IMR-90 (cell line): ENCODE measurements around the gene BCLAF1. TPM values are rescaled to one million over a fixed set of nuclear protein-coding genes. Genes with fewer than 3 reads are reported as not detected.

Source experiments
- ATAC-seq: fragments of 200-7000 bp; cut with Tn5 transposase; 2 replicates; pipeline ENCODE4 v1.9.1; 2020; ENCODE audit warnings: low read depth, mild to moderate bottlenecking, moderate library complexity
- BruUV-seq: library from RNA; stranded (reverse); fragments of 400-500 nt; replicated peaks from 2 replicates; lab custom pipeline; 2021; lab: Mats Ljungman, UMichigan
- CTCF ChIA-PET: fragments of 300-600 bp; formaldehyde crosslinking; extraction: SDS; loops from one replicate; lab custom pipeline; 2021; ENCODE audit warnings: antibody characterized with exemption; lab: Yijun Ruan, JAX
- POLR2A ChIA-PET: fragments of 300-600 bp; sonication (Branson Sonifier 250); formaldehyde crosslinking; loops from one replicate; lab custom pipeline; 2022; ENCODE audit warnings: antibody characterized with exemption; ENCODE audit not compliant: unreplicated experiment; lab: Charles Lee
- DNase-seq: peaks from one replicate; pipeline ENCODE4 v3.0.0; 2013
- H2AFZ ChIP-seq: replicated peaks from 2 replicates; pipeline ENCODE3; 2013; ENCODE audit warnings: low read length, mild to moderate bottlenecking; ENCODE audit not compliant: poor library complexity
- H2AK5ac ChIP-seq: 2 replicates; pipeline ENCODE4 v1.6.1; 2013; ENCODE audit warnings: low read depth, low read length, inconsistent platforms
- H2AK9ac ChIP-seq: replicated peaks from 2 replicates; pipeline ENCODE3; 2013; ENCODE audit warnings: mild to moderate bottlenecking, low read depth, low read length, moderate library complexity; ENCODE audit not compliant: poor library complexity
- H2BK120ac ChIP-seq: 2 replicates; pipeline ENCODE4 v1.6.1; 2013; ENCODE audit warnings: low read depth, low read length, inconsistent platforms
- H2BK15ac ChIP-seq: 3 replicates; pipeline ENCODE4 v1.6.1; 2013; ENCODE audit warnings: low read depth, low read length, inconsistent platforms
- H2BK20ac ChIP-seq: 2 replicates; pipeline ENCODE4 v1.6.1; 2013; ENCODE audit warnings: low read depth, mild to moderate bottlenecking, inconsistent platforms, low read length, moderate library complexity
- H2BK5ac ChIP-seq: 2 replicates; pipeline ENCODE4 v1.6.1; 2013; ENCODE audit warnings: mild to moderate bottlenecking, low read depth, low read length, inconsistent platforms; ENCODE audit not compliant: poor library complexity, severe bottlenecking
- H3K14ac ChIP-seq: replicated peaks from 2 replicates; pipeline ENCODE4 v1.6.1; 2013; ENCODE audit warnings: low read depth, low read length, inconsistent platforms
- H3K18ac ChIP-seq: 2 replicates; pipeline ENCODE4 v1.6.1; 2013; ENCODE audit warnings: low read depth, low read length, control low read depth
- H3K23ac ChIP-seq: 2 replicates; pipeline ENCODE4 v1.6.1; 2013; ENCODE audit warnings: low read depth, low read length, inconsistent platforms
- H3K27ac ChIP-seq: 2 replicates; pipeline ENCODE4 v1.5.1; 2013; ENCODE audit warnings: mild to moderate bottlenecking, control low read depth, low read length; ENCODE audit not compliant: insufficient read depth
- H3K27me3 ChIP-seq: 2 replicates; pipeline ENCODE4 v1.6.1; 2013; ENCODE audit warnings: low read length; ENCODE audit not compliant: control insufficient read depth, insufficient read depth
- H3K36me3 ChIP-seq: 2 replicates; pipeline ENCODE4 v1.6.1; 2013; ENCODE audit warnings: low read length, mixed read lengths; ENCODE audit not compliant: control insufficient read depth, insufficient read depth
- H3K4ac ChIP-seq: 2 replicates; pipeline ENCODE4 v1.6.1; 2013; ENCODE audit warnings: low read depth, low read length, inconsistent platforms
- H3K4me1 ChIP-seq: 2 replicates; pipeline ENCODE4 v1.6.1; 2013; ENCODE audit warnings: low read length, mixed read lengths; ENCODE audit not compliant: control insufficient read depth, insufficient read depth
- H3K4me2 ChIP-seq: 2 replicates; pipeline ENCODE4 v1.6.1; 2013; ENCODE audit warnings: low read depth, mild to moderate bottlenecking, control low read depth, low read length, moderate library complexity
- H3K4me3 ChIP-seq: 2 replicates; pipeline ENCODE4 v1.5.1; 2013; ENCODE audit warnings: low read depth, mild to moderate bottlenecking, control low read depth, low read length, moderate library complexity; ENCODE audit not compliant: insufficient read depth
- H3K56ac ChIP-seq: 2 replicates; pipeline ENCODE4 v1.6.1; 2013; ENCODE audit warnings: low read length, inconsistent platforms; ENCODE audit not compliant: insufficient read depth; ENCODE audit errors: extremely low read depth
- H3K79me1 ChIP-seq, 2 experiments: 2 replicates each; pipeline ENCODE4 v1.6.1; 2013; ENCODE audit warnings: low read length in 2 of 2, inconsistent platforms in 1 of 2, low read depth in 1 of 2
- H3K9ac ChIP-seq: 2 replicates; pipeline ENCODE4 v1.6.1; 2013; ENCODE audit warnings: low read depth, low read length, control low read depth
- H3K9me1 ChIP-seq: 2 replicates; pipeline ENCODE4 v1.6.1; 2013; ENCODE audit warnings: low read length, inconsistent platforms; ENCODE audit not compliant: insufficient read depth
- H3K9me3 ChIP-seq: 2 replicates; pipeline ENCODE4 v1.6.1; 2013; ENCODE audit warnings: low read length; ENCODE audit not compliant: control insufficient read depth, insufficient read depth
- H4K20me1 ChIP-seq: 2 replicates; pipeline ENCODE4 v1.6.1; 2013; ENCODE audit warnings: low read length, inconsistent platforms; ENCODE audit not compliant: insufficient read depth
- H4K5ac ChIP-seq: 2 replicates; pipeline ENCODE4 v1.6.1; 2013; ENCODE audit warnings: mild to moderate bottlenecking, low read depth, low read length, control low read depth
- H4K8ac ChIP-seq, 2 experiments: 2 replicates each; pipeline ENCODE4 v1.6.1; 2013; ENCODE audit warnings: low read depth in 2 of 2, low read length in 2 of 2, control low read depth in 1 of 2, inconsistent platforms in 1 of 2
- H4K91ac ChIP-seq: 2 replicates; pipeline ENCODE4 v1.6.1; 2013; ENCODE audit warnings: low read depth, low read length, inconsistent platforms; ENCODE audit not compliant: insufficient read depth
- BHLHE40 ChIP-seq: fragments of 150-350 bp; IDR thresholded peaks from 2 replicates; pipeline ENCODE4 v1.6.1; 2016; ENCODE audit warnings: mild to moderate bottlenecking, low read depth, low read length
- CEBPB ChIP-seq: IDR thresholded peaks from 2 replicates; pipeline ENCODE4 v1.6.1; 2012; ENCODE audit warnings: low read depth, low read length, improper control_type of control experiment
- CHD1 ChIP-seq: IDR thresholded peaks from 2 replicates; pipeline ENCODE4 v1.6.1; 2012; ENCODE audit warnings: low read depth, low read length, improper control_type of control experiment
- CTCF ChIP-seq: conservative IDR thresholded peaks from 2 replicates; pipeline ENCODE4 v1.5.1; 2012; ENCODE audit warnings: mild to moderate bottlenecking, low read depth, low read length, improper control_type of control experiment
- FOS ChIP-seq: fragments of 150-350 bp; IDR thresholded peaks from 2 replicates; pipeline ENCODE4 v1.6.1; 2016; ENCODE audit warnings: low read depth, low read length
- MAFK ChIP-seq: IDR thresholded peaks from 2 replicates; pipeline ENCODE4 v1.6.1; 2012; ENCODE audit warnings: low read depth, low read length, improper control_type of control experiment
- MAZ ChIP-seq: IDR thresholded peaks from 2 replicates; pipeline ENCODE4 v1.6.1; 2012; ENCODE audit warnings: low read depth, mild to moderate bottlenecking, low read length, improper control_type of control experiment, moderate library complexity, borderline replicate concordance
- MXI1 ChIP-seq: IDR thresholded peaks from 2 replicates; pipeline ENCODE4 v1.6.1; 2012; ENCODE audit warnings: low read depth, mild to moderate bottlenecking, low read length, moderate library complexity, borderline replicate concordance
- NFE2L2 ChIP-seq: fragments of 150-350 bp; IDR thresholded peaks from 2 replicates; pipeline ENCODE4 v1.6.1; 2016; ENCODE audit warnings: low read depth, mild to moderate bottlenecking, low read length
- POLR2A ChIP-seq: IDR thresholded peaks from 2 replicates; pipeline ENCODE4 v1.6.1; 2012; ENCODE audit warnings: mild to moderate bottlenecking, low read depth, low read length
- RAD21 ChIP-seq: IDR thresholded peaks from 2 replicates; pipeline ENCODE4 v1.6.1; 2012; ENCODE audit warnings: low read length, improper control_type of control experiment
- RCOR1 ChIP-seq: IDR thresholded peaks from 2 replicates; pipeline ENCODE4 v1.6.1; 2012; ENCODE audit warnings: mild to moderate bottlenecking, low read length, improper control_type of control experiment; ENCODE audit not compliant: insufficient replicate concordance
- RFX5 ChIP-seq: IDR thresholded peaks from 2 replicates; pipeline ENCODE4 v1.8.0; 2012; ENCODE audit warnings: low read depth, mild to moderate bottlenecking, low read length, moderate library complexity
- SMC3 ChIP-seq: fragments of 150-350 bp; IDR thresholded peaks from 2 replicates; pipeline ENCODE4 v1.6.1; 2016; ENCODE audit warnings: low read depth, mild to moderate bottlenecking, antibody characterized with exemption, low read length, moderate library complexity
- WGBS, 2 experiments: methylation state at CpG; one replicate each; pipeline versions ENCODE4 v1.1.5 to v1.1.7; 2013; ENCODE audit warnings: missing lambda C conversion rate in 2 of 2; ENCODE audit not compliant: insufficient read length in 1 of 2; ENCODE audit errors: extremely low coverage in 2 of 2; 5-methylcytosine and 5-hydroxymethylcytosine counted together
- dilution Hi-C: fragments of 300-500 bp; cut with HindIII; formaldehyde crosslinking; loops from one replicate; pipeline ENCODE4 v1.14.3; 2018; ENCODE audit warnings: low sequenced_read_pairs; ENCODE audit not compliant: unreplicated experiment
- in situ Hi-C: fragments of 300-500 bp; cut with MboI; formaldehyde crosslinking; loops from 3 replicates; pipeline ENCODE4 v1.14.3; 2019; ENCODE audit warnings: low sequenced_read_pairs, inconsistent platforms, mixed read lengths
- intact Hi-C: fragments of 100-400 bp; cut with micrococcal nuclease; formaldehyde crosslinking; loops from 2 replicates; pipeline ENCODE4 v1.10.0; 2022
- polyA plus RNA-seq, 3 experiments: library from polyadenylated mRNA; depleted of rRNA; stranded (reverse); fragments of >200 nt; gene quantifications; 2 replicates each; pipeline ENCODE4 v1.2.3, GENCODE V29; 2012; ENCODE audit warnings: low replicate concordance in 1 of 3
- total RNA-seq: library from RNA; depleted of rRNA; stranded (reverse); fragments of >200 nt; gene quantifications from 2 replicates; pipeline ENCODE4 v1.2.3, GENCODE V29; 2012
- TF ChIP-seq, protein P1 (sequence below): fragments of 150-350 bp; IDR thresholded peaks from 2 replicates; pipeline ENCODE4 v1.6.1; 2017; ENCODE audit warnings: mild to moderate bottlenecking, antibody characterized with exemption, low read length, low read depth
- TF ChIP-seq, protein P2 (sequence below): fragments of 150-350 bp; IDR thresholded peaks from 2 replicates; pipeline ENCODE4 v1.6.1; 2016; ENCODE audit warnings: low read depth, mild to moderate bottlenecking, low read length, moderate library complexity, borderline replicate concordance

BCLAF1 gene
- total and polyA plus RNA-seq, 2 of the 4 experiments (the other 2 are of a cell fraction) = 34.0 to 141 TPM

- Histone ChIP-seq H3K9ac (no peak overlapping the region), H2BK120ac (no peak overlapping the region), H3K18ac (no peak overlapping the region), H3K79me1 (no peaks in the 10 kb centered on the region), H2BK15ac (no peak overlapping the region), H3K27ac (no peak overlapping the region), H3K9me1 (no peaks in the 10 kb centered on the region), H3K56ac (no peak overlapping the region), H3K23ac (no peak overlapping the region), H4K20me1 (no peaks in the 10 kb centered on the region), H3K14ac (no peak overlapping the region), H4K8ac (no peak overlapping the region), H4K5ac (no peak overlapping the region), H2AFZ (no peak overlapping the region), H2BK5ac (no peak overlapping the region), H3K4me2 (no peak overlapping the region), H2AK9ac (no peak overlapping the region), H3K4me3 (no peak overlapping the region), H2AK5ac (no peak overlapping the region), H2BK20ac (no peak overlapping the region), H3K9me3 (no peaks in the 10 kb centered on the region), H3K27me3 (peaks cover 10% of the 10 kb centered on the region), H3K36me3 (no peaks in the 10 kb centered on the region), H4K91ac (no peak overlapping the region), H3K4me1 (peaks cover 3% of the 10 kb centered on the region; the same call in 1 of the 2 replicates), H3K4ac (no peak overlapping the region)
- dilution Hi-C loops (no loop called here), in situ Hi-C loops (no loop called here), intact Hi-C loops (no loop called here)
- WGBS, 2 experiments = no CpG with 5 or more reads among the region's 3 CpGs
- DNase-seq = no peak
- no TSS peak for BruUV-seq
- TF ChIP-seq FOS (no peak), POLR2A (no peak), NFE2L2 (no peak), BHLHE40 (no peak), MAFK (no peak), MXI1 (no peak), RCOR1 (no peak), RFX5 (no peak), CEBPB (no peak), RAD21 (no peak), CTCF (no peak), MAZ (no peak), CHD1 (no peak), SMC3 (no peak)
- TF ChIP-seq, protein P1, sequence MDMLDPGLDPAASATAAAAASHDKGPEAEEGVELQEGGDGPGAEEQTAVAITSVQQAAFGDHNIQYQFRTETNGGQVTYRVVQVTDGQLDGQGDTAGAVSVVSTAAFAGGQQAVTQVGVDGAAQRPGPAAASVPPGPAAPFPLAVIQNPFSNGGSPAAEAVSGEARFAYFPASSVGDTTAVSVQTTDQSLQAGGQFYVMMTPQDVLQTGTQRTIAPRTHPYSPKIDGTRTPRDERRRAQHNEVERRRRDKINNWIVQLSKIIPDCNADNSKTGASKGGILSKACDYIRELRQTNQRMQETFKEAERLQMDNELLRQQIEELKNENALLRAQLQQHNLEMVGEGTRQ = no peak
- TF ChIP-seq, protein P2, sequence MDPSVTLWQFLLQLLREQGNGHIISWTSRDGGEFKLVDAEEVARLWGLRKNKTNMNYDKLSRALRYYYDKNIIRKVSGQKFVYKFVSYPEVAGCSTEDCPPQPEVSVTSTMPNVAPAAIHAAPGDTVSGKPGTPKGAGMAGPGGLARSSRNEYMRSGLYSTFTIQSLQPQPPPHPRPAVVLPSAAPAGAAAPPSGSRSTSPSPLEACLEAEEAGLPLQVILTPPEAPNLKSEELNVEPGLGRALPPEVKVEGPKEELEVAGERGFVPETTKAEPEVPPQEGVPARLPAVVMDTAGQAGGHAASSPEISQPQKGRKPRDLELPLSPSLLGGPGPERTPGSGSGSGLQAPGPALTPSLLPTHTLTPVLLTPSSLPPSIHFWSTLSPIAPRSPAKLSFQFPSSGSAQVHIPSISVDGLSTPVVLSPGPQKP = no peak
- no peak for ATAC-seq
- ChIA-PET POLR2A (interaction anchor here (0.6 kb wide), 1 partner anchor 839 kb away, joined by 3 read pairs; no protein-coding TSS in a partner anchor), CTCF (no interaction called here)
Measured at GRCh38 chr6:136337121-136337520, 47.5 kb upstream of the BCLAF1 start.
